Measurements from ENCODE around the gene USP48. TPM values are rescaled to one million over a fixed set of nuclear protein-coding genes. Genes with fewer than 3 reads are reported as not detected.
A peak's percentile ranks its signal among the peaks of the same experiment; 100 is the strongest.

USP48 gene
- total and polyA plus RNA-seq, 5 donors from 2014 or later: 31.3 to 126 (median 39.2) TPM

GRCh38 chr1:21630571-21631343, 152.2 kb downstream of the USP48 start:
- no peaks in the 10 kb centered on the region for H3K36me3 Mint-ChIP-seq

GRCh38 chr1:21629971-21630370, 153.0 kb downstream of the USP48 start:
- Mint-ChIP-seq H3K4me3 (no peak overlapping the region), H3K4me1 (no peaks in the 10 kb centered on the region), H3K27ac (no peak overlapping the region), H3K27me3 (peaks cover 16% of the 10 kb centered on the region), H3K36me3 (no peaks in the 10 kb centered on the region), H3K9me3 (no peaks in the 10 kb centered on the region)
- Histone ChIP-seq H3K27me3 (ENCODE audit: control insufficient read depth, insufficient read depth, low read length) (no peaks in the 10 kb centered on the region), H3K36me3 (ENCODE audit: control insufficient read depth, insufficient read depth, low read length) (no peaks in the 10 kb centered on the region), H3K27ac (ENCODE audit: insufficient read depth, low read length, poor library complexity, severe bottlenecking) (no peak overlapping the region), H3K9me3 (ENCODE audit: control insufficient read depth in 2 of 2, low read length in 2 of 2) (no peaks in the 10 kb centered on the region), H3K4me1 (ENCODE audit: control insufficient read depth, insufficient read depth, low read length, poor library complexity, severe bottlenecking) (no peaks in the 10 kb centered on the region), H3K4me3 (ENCODE audit: low read depth, low read length) (no peak overlapping the region)
- no peak for DNase-seq
- no peak for ATAC-seq (ENCODE audit: low read depth in 2 of 2)

More at GRCh38 chr1:21630571-21631343, 152.2 kb downstream of the USP48 start:
- Mint-ChIP-seq H3K9me3 (no peaks in the 10 kb centered on the region), H3K4me3 (peak overlapping the region in 1 of 4 donors; percentile 44), H3K27me3 (peaks cover 21% of the 10 kb centered on the region), H3K4me1 (no peaks in the 10 kb centered on the region), H3K27ac (no peak overlapping the region)
- Histone ChIP-seq H3K4me1 (ENCODE audit: control insufficient read depth, insufficient read depth, low read length, poor library complexity, severe bottlenecking) (no peaks in the 10 kb centered on the region), H3K36me3 (ENCODE audit: control insufficient read depth, insufficient read depth, low read length) (no peaks in the 10 kb centered on the region), H3K27ac (ENCODE audit: insufficient read depth, low read length, poor library complexity, severe bottlenecking) (no peak overlapping the region), H3K4me3 (ENCODE audit: low read depth, low read length) (no peak overlapping the region), H3K27me3 (ENCODE audit: control insufficient read depth, insufficient read depth, low read length) (no peaks in the 10 kb centered on the region), H3K9me3 (ENCODE audit: control insufficient read depth in 2 of 2, low read length in 2 of 2) (no peaks in the 10 kb centered on the region)
- ATAC-seq (ENCODE audit: low read depth in 2 of 2) (no peak), DNase-seq (no peak)

- Histone ChIP-seq H3K27ac (ENCODE audit: insufficient read depth, low read length, poor library complexity, severe bottlenecking) (no peak overlapping the region), H3K36me3 (ENCODE audit: control insufficient read depth, insufficient read depth, low read length) (no peaks in the 10 kb centered on the region), H3K4me1 (ENCODE audit: control insufficient read depth, insufficient read depth, low read length, poor library complexity, severe bottlenecking) (no peaks in the 10 kb centered on the region), H3K4me3 (ENCODE audit: low read depth, low read length) (no peak overlapping the region), H3K9me3 (ENCODE audit: control insufficient read depth in 2 of 2, low read length in 2 of 2) (no peaks in the 10 kb centered on the region), H3K27me3 (ENCODE audit: control insufficient read depth, insufficient read depth, low read length) (no peaks in the 10 kb centered on the region)
- H3K9me3 Mint-ChIP-seq: peaks cover 0 to under 1% (median 0%) of the 10 kb centered on the region in 7 donors
- no peaks in the 10 kb centered on the region for H3K36me3 Mint-ChIP-seq
- peaks cover 19% of the 10 kb centered on the region for H3K27me3 Mint-ChIP-seq
- no peak for ATAC-seq (ENCODE audit: low read depth in 2 of 2)
- H3K4me1 Mint-ChIP-seq: no peaks in the 10 kb centered on the region
- DNase-seq: no peak
- no peak overlapping the region for H3K4me3 Mint-ChIP-seq
- H3K27ac Mint-ChIP-seq: no peak overlapping the region
These were observed 154.1 kb downstream of the USP48 start for GRCh38 chr1:21628798-21629393.

Other genes starting within 250 kb of the USP48 start
- 0.84 TPM for gene RAP1GAP, start 113.8 kb downstream of the USP48 start, total RNA-seq
- not detected for gene RAP1GAP, start 113.8 kb downstream of the USP48 start, polyA plus RNA-seq
- 0.27 TPM for gene LDLRAD2, start 29.1 kb upstream of the USP48 start, total RNA-seq
- not detected for gene LDLRAD2, start 29.1 kb upstream of the USP48 start, polyA plus RNA-seq
- gene HSPG2, start 154.2 kb upstream of the USP48 start, total RNA-seq: 3.2 TPM
- gene HSPG2, start 154.2 kb upstream of the USP48 start, polyA plus RNA-seq: under 1 TPM in 3 of 4 donors, not detected in 1; 0.05 to 0.23 (median 0.10) TPM
- not detected for gene CELA3B, start 193.9 kb upstream of the USP48 start, total RNA-seq
- gene CELA3B, start 193.9 kb upstream of the USP48 start, polyA plus RNA-seq: not detected
- gene CELA3A, start 218.5 kb upstream of the USP48 start, total RNA-seq: not detected
- not detected for gene CELA3A, start 218.5 kb upstream of the USP48 start, polyA plus RNA-seq